Lower leg skin (tissue), 4 donors: ENCODE data around the gene ANO9. TPM values are rescaled to one million over a fixed set of nuclear protein-coding genes. Genes with fewer than 3 reads are reported as not detected.

Experiments used
- DNase-seq, 2 donors: peaks; one replicate each; pipeline ENCODE4 v3.0.0-alpha.2; 2019; ENCODE audit warnings: low spot score in 2 of 2
- H3K4me3 ChIP-seq: fragments of 200-600 bp; sonication (generic); 2 replicates; pipeline ENCODE4 v1.5.1; 2017; ENCODE audit warnings: mild to moderate bottlenecking, low read depth; ENCODE audit not compliant: poor library complexity, severe bottlenecking
- CTCF ChIP-seq, 3 donors: fragments of 450-650 bp; IDR thresholded peaks; one replicate each; pipeline ENCODE4 v1.5.1; 2016; ENCODE audit warnings: antibody characterized with exemption in 3 of 3, mild to moderate bottlenecking in 3 of 3, moderate library complexity in 2 of 3
- POLR2A ChIP-seq, 2 donors: fragments of 450-650 bp; IDR thresholded peaks; one replicate each; pipeline ENCODE4 v1.6.1; 2016 to 2017; ENCODE audit warnings: antibody characterized with exemption in 2 of 2, mild to moderate bottlenecking in 1 of 2, moderate library complexity in 1 of 2
- WGBS, 2 donors: methylation state at CpG; one replicate each; pipeline ENCODE4 v1.1.5; 2018; 5-methylcytosine and 5-hydroxymethylcytosine counted together
- intact Hi-C: fragments of 100-400 bp; cut with DNase I; formaldehyde crosslinking; loops from one replicate; pipeline ENCODE4 v1.15.0; 2023; ENCODE audit warnings: low total_unique reads
- total RNA-seq, 4 donors: library from RNA; depleted of rRNA; stranded (reverse); fragments of >200 nt; gene quantifications; one replicate each; pipeline ENCODE4 v1.1.0, GENCODE V29; 2016

The ANO9 gene
- total RNA-seq, 4 donors from 2014 or later, result 55.7 to 116 (median 92.1) TPM

GRCh38 chr11:462107-462890, 20.5 kb upstream of the ANO9 start:
- WGBS, 2 donors, result 95 to 99% methylated on average over 15 to 16 of the region's 16 CpGs
- no peak for TF ChIP-seq POLR2A (IDR thresholded peaks at IDR 0.05)
- no peak for TF ChIP-seq CTCF (IDR thresholded peaks at IDR 0.05)
- intact Hi-C loops, result no loop called here
- no peak overlapping the region for H3K4me3 ChIP-seq
- no peak for DNase-seq

- intact Hi-C loops, result no loop called here
- TF ChIP-seq CTCF (IDR thresholded peaks at IDR 0.05) (no peak), POLR2A (IDR thresholded peaks at IDR 0.05) (no peak)
These were observed 19.8 kb upstream of the ANO9 start for GRCh38 chr11:461626-462025.

GRCh38 chr11:460331-461199, 18.8 kb upstream of the ANO9 start:
- intact Hi-C loops, result no loop called here
- H3K4me3 ChIP-seq, result no peak overlapping the region
- TF ChIP-seq POLR2A (IDR thresholded peaks at IDR 0.05), result no peak
- no peak for TF ChIP-seq CTCF (IDR thresholded peaks at IDR 0.05)
- 60 to 85% methylated on average over 25 to 35 of the region's 41 CpGs for WGBS, 2 donors
- DNase-seq, result no peak

More at GRCh38 chr11:461626-462025, 19.8 kb upstream of the ANO9 start:
- no peak overlapping the region for H3K4me3 ChIP-seq
- 85 to 88% methylated on average over 8 to 9 of the region's 9 CpGs for WGBS, 2 donors
- no peak for DNase-seq

GRCh38 chr11:459511-460220, 17.9 kb upstream of the ANO9 start:
- 89 to 91% methylated on average over 24 of the region's 24 CpGs for WGBS, 2 donors
- H3K4me3 ChIP-seq, result no peak overlapping the region
- no peak for TF ChIP-seq CTCF (IDR thresholded peaks at IDR 0.05)
- TF ChIP-seq POLR2A (IDR thresholded peaks at IDR 0.05), result no peak
- DNase-seq, result no peak
- intact Hi-C loops, result no loop called here

GRCh38 chr11:457111-457760, 15.4 kb upstream of the ANO9 start:
- 70 to 73% methylated on average over 23 of the region's 23 CpGs for WGBS, 2 donors
- H3K4me3 ChIP-seq, result no peak overlapping the region
- intact Hi-C loops, result no loop called here
- no peak for TF ChIP-seq POLR2A (IDR thresholded peaks at IDR 0.05)
- no peak for TF ChIP-seq CTCF (IDR thresholded peaks at IDR 0.05)
- DNase-seq, result no peak
